BE2C (cell line): ENCODE results near the gene IL1RAP.

ENCODE experiments used
- DNase-seq: peaks from one replicate; pipeline ENCODE4 v3.0.0-alpha.2; 2020
- H3K27me3 ChIP-seq: fragments of 250-450 bp; sonication (Bioruptor Pico); 2 replicates; pipeline ENCODE4 v1.5.1; 2020; ENCODE audit warnings: mild to moderate bottlenecking
- H3K36me3 ChIP-seq: fragments of 250-450 bp; sonication (Bioruptor Pico); 2 replicates; pipeline ENCODE4 v1.5.1; 2020; ENCODE audit warnings: mild to moderate bottlenecking
- H3K4me1 ChIP-seq: fragments of 250-450 bp; sonication (Bioruptor Pico); 2 replicates; pipeline ENCODE4 v1.5.1; 2020
- H3K4me3 ChIP-seq: 2 replicates; pipeline ENCODE4 v1.5.1; 2011; ENCODE audit warnings: low read depth, low read length
- H3K9me3 ChIP-seq: fragments of 250-450 bp; sonication (Bioruptor Pico); 2 replicates; pipeline ENCODE4 v1.5.1; 2020
- CTCF ChIP-seq: IDR thresholded peaks from 2 replicates; pipeline ENCODE4 v1.5.1; 2012; ENCODE audit warnings: mild to moderate bottlenecking, low read depth, low read length

Gene IL1RAP

GRCh38 chr3:190579514-190580137, 65.7 kb downstream of the IL1RAP start:
- no peak overlapping the region for H3K4me3 ChIP-seq
- no peaks in the 10 kb centered on the region for H3K27me3 ChIP-seq
- no peaks in the 10 kb centered on the region for H3K9me3 ChIP-seq
- DNase-seq = no peak
- no peaks in the 10 kb centered on the region for H3K4me1 ChIP-seq
- no peak for TF ChIP-seq CTCF
- H3K36me3 ChIP-seq = no peaks in the 10 kb centered on the region

GRCh38 chr3:190580417-190580816, 66.5 kb downstream of the IL1RAP start:
- TF ChIP-seq CTCF = no peak
- Histone ChIP-seq H3K27me3 (no peaks in the 10 kb centered on the region), H3K9me3 (no peaks in the 10 kb centered on the region), H3K4me1 (no peaks in the 10 kb centered on the region), H3K4me3 (no peak overlapping the region), H3K36me3 (no peaks in the 10 kb centered on the region)
- no peak for DNase-seq

GRCh38 chr3:190581041-190581541, 67.2 kb downstream of the IL1RAP start:
- no peaks in the 10 kb centered on the region for H3K4me1 ChIP-seq
- H3K27me3 ChIP-seq = no peaks in the 10 kb centered on the region
- no peak for DNase-seq
- no peaks in the 10 kb centered on the region for H3K36me3 ChIP-seq
- TF ChIP-seq CTCF = no peak
- no peaks in the 10 kb centered on the region for H3K9me3 ChIP-seq
- no peak overlapping the region for H3K4me3 ChIP-seq

GRCh38 chr3:190582667-190583066, 68.8 kb downstream of the IL1RAP start:
- DNase-seq = no peak
- Histone ChIP-seq H3K36me3 (no peaks in the 10 kb centered on the region), H3K4me1 (no peaks in the 10 kb centered on the region), H3K4me3 (no peak overlapping the region), H3K9me3 (no peaks in the 10 kb centered on the region), H3K27me3 (no peaks in the 10 kb centered on the region)
- no peak for TF ChIP-seq CTCF

- H3K9me3 ChIP-seq = no peaks in the 10 kb centered on the region
- H3K27me3 ChIP-seq = no peaks in the 10 kb centered on the region
- no peak for DNase-seq
- TF ChIP-seq CTCF = no peak
- no peaks in the 10 kb centered on the region for H3K4me1 ChIP-seq
- H3K36me3 ChIP-seq = no peaks in the 10 kb centered on the region
- H3K4me3 ChIP-seq = no peak overlapping the region
These were observed 72.1 kb downstream of the IL1RAP start for GRCh38 chr3:190585805-190586630.

- Histone ChIP-seq H3K4me1 (no peaks in the 10 kb centered on the region), H3K9me3 (no peaks in the 10 kb centered on the region), H3K27me3 (no peaks in the 10 kb centered on the region), H3K36me3 (no peaks in the 10 kb centered on the region), H3K4me3 (no peak overlapping the region)
- no peak for DNase-seq
- no peak for TF ChIP-seq CTCF
These were observed 72.7 kb downstream of the IL1RAP start for GRCh38 chr3:190586631-190587011.
